LNCaP clone FGC (cell line): ENCODE results near the gene ADD3.
"Not testable (repeated sequence)": the region's sequence is repeated elsewhere in the genome, so short reads cannot be mapped to it uniquely, and the experiment has no call there.

Experiments
- DNase-seq: peaks from one replicate; pipeline ENCODE4 v3.0.0-alpha.2; 2011; ENCODE audit warnings: low read depth
- H3K4me3 ChIP-seq: 2 replicates; pipeline ENCODE4 v1.5.1; 2011; ENCODE audit warnings: mild to moderate bottlenecking, low read depth, low read length, control low read depth
- TF ChIP-seq, protein P1 (sequence below): IDR thresholded peaks from 2 replicates; pipeline ENCODE4 v1.5.1; 2012; ENCODE audit warnings: mild to moderate bottlenecking; ENCODE audit not compliant: control insufficient read depth, insufficient read depth; ENCODE audit errors: extremely low read depth

ADD3 gene

DNA sequence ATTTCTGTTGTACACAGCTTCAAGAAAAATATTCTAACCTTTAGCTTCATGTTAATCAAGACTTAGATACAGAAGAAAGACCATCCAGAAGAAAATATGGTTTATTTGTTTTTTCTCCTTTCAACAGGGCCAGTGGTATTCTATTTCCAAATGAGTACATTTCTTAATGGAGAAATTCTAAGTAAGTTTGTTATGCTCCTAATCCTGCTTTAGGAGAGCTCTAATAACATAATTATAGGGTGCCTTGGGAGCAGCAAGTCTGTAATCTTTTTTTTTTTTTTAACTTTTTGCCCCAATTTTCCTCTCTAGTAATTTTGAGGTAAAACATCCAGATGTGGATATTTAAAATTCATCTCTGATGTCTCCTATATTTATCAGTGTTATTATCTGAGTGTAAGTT is 98.1 kb downstream of the ADD3 start:
- no peak for DNase-seq
- no peak overlapping the region for H3K4me3 ChIP-seq
- TF ChIP-seq, protein P1, sequence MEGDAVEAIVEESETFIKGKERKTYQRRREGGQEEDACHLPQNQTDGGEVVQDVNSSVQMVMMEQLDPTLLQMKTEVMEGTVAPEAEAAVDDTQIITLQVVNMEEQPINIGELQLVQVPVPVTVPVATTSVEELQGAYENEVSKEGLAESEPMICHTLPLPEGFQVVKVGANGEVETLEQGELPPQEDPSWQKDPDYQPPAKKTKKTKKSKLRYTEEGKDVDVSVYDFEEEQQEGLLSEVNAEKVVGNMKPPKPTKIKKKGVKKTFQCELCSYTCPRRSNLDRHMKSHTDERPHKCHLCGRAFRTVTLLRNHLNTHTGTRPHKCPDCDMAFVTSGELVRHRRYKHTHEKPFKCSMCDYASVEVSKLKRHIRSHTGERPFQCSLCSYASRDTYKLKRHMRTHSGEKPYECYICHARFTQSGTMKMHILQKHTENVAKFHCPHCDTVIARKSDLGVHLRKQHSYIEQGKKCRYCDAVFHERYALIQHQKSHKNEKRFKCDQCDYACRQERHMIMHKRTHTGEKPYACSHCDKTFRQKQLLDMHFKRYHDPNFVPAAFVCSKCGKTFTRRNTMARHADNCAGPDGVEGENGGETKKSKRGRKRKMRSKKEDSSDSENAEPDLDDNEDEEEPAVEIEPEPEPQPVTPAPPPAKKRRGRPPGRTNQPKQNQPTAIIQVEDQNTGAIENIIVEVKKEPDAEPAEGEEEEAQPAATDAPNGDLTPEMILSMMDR = no peak

DNA sequence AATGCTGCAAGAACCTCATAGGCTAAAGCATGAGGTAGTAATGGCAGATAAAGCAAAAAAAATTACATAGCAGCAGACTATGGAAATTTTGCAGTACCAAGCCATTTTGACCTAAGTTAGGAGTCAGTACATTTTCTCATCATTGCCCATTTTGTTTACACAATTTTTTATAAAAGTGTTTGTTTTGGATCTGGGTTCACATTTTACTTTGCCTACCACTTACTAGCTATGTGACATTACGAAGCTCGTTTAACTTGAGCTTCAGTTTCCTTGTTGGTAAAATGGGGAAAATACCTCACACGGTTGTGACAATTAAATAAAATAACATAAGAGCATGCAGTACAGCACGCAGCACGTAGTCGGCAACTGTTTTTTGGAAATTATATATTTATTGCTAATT is 99.6 kb downstream of the ADD3 start:
- TF ChIP-seq, protein P1 = no peak
- H3K4me3 ChIP-seq = no peak overlapping the region
- DNase-seq = peak; percentile 67

DNA sequence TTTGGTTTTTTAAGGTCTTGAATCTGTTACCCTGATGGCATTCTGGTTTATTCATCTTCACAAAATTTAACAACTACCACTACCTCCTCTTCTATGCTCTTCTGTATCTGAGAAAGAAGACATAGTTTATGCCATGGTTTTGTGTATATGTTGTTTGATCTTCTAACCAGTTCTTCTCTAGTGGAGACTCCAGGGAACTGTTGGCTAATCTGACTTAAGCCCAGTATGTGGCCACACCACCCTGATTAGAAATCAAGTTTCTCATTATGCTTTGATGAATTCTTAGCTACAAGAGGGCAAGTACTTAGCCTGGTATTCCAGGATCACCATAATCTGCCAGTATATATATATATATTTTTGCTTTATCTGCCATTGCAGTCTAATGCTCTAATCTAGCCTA is 100.1 kb downstream of the ADD3 start:
- TF ChIP-seq, protein P1 = no peak
- DNase-seq = no peak
- no peak overlapping the region for H3K4me3 ChIP-seq

DNA sequence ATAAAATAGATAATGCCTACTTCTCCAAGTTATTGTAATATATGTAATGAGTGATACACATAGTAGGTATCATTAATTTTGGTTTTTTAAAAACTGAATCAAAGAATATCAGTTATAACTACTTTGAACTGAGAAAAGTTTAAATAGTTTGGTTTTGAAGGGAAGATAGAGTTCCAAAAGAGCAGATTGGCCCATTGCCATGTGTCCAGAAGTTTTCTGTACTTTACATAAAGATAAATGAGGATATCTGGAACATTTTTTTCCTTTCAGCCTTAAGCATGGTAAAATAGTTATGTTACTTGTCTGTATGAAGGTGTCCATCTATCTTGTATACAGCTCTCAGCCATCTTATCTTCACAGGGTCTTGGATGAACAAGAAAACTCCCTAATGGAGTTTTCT is 101.7 kb downstream of the ADD3 start:
- TF ChIP-seq, protein P1 = no peak
- no peak overlapping the region for H3K4me3 ChIP-seq
- DNase-seq = no peak

DNA sequence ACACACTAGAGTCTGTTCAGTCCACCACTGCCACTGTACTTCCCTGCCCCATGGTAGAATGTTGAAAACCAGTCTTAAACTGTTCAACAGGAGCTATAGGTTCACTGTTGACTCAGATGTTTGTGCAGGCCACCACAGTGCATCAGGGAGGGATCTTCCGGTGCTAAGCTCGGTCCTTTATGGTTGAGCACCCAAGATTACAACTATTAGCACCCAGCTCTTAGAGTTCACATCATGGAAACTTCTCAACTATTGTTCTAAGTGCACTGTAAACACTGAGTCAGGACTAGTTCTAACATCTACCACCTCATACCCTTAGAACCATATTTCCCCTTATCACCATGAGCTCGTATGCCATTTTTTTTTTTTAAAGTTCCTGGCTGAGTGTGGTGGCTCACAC is 102.6 kb downstream of the ADD3 start:
- H3K4me3 ChIP-seq = no peak overlapping the region
- TF ChIP-seq, protein P1 = no peak
- no peak for DNase-seq

DNA sequence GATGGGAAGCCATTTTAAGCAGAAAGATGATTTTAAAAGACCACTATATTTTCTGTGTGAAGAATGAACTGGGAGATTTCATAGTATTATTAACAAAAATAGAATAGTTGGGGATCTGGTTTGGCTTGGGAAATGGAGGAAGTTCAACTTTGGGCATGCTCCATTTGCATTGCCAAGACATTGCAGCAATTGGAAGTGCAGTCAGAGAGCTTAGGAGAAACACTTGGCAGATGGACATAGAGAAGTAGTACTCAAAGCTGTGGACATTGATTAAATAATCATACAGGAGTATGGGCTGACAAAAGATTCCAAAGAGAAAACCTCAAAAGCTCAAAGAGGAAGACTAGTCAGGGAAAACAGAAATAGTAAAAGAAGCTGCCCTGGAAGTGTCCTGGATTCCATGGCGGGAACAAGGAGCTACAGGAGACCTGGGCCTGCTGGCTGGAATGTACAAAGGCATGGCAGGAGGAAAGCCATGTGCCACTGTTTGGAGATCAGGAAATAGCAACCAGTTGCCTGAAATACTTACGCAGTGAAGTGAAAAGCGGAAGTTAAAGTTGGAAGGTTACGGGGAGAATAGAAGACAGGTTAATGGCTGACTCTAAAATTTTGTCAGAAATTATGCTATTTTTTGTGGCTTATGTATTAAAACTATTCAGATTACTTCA is 106.0 kb downstream of the ADD3 start:
- TF ChIP-seq, protein P1 = no peak
- DNase-seq = no peak
- no peak overlapping the region for H3K4me3 ChIP-seq

DNA sequence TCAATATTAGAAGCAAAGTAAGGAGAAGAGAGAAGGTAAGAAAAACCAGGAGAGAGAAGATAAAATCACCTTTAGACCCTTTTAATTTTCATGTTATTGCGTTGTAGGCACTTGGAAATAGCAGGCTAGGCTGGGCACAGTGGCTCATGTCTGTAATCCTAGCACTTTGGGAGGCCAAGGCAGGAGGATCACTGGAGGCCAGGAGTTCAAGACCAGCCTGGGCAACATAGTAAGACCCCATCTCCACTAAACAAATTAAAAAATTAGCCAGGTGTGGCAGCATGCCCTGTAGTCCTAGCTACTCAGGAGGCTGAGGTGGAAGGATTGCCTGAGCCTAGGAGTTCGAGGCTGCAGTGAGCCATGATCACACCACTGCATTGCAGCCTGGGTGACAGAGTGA is 106.9 kb downstream of the ADD3 start:
- H3K4me3 ChIP-seq, DNase-seq: not testable (repeated sequence)
